GM12864 (cell line): Measurements from ENCODE around the gene IFI16.
A peak's percentile ranks its signal among the peaks of the same experiment; 100 is the strongest.
"Not testable (repeated sequence)": the region's sequence is repeated elsewhere in the genome, so short reads cannot be mapped to it uniquely, and the experiment has no call there.

Experiments used
- DNase-seq: peaks from one replicate; pipeline ENCODE4 v3.0.0-alpha.2; 2011; ENCODE audit warnings: low read depth
- H3K4me3 ChIP-seq: 2 replicates; pipeline ENCODE4 v1.5.1; 2011; ENCODE audit warnings: mild to moderate bottlenecking, low read depth, low read length, control low read depth
- CTCF ChIP-seq: IDR thresholded peaks from 2 replicates; pipeline ENCODE4 v1.5.1; 2011; ENCODE audit warnings: low read depth, mild to moderate bottlenecking, moderate library complexity, low read length, control low read depth, inconsistent platforms; ENCODE audit errors: missing control alignments

Gene IFI16

GRCh38 chr1:159005161-159005560 lies 4.5 kb upstream of the IFI16 start:
- no peak for DNase-seq
- no peak for TF ChIP-seq CTCF
- no peak overlapping the region for H3K4me3 ChIP-seq

DNA sequence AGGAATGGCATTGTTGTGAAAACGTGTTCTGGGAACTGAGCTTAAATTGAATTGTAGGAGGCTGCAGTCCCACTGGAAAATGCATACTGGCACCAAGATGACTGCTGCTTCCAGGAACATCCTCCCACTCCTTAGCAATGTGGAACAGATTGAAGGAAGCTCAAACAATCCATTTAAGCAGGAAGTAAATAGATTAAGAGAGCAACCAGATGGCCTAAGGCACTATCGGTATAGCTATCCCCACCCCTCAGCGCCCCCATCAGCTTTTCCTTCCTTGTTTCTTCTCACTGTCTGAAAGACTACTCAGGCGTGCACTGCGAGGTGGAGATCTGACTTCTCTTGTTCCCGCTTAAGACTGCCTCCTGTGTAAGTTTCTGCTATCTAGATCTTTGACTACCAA lies 4.0 kb upstream of the IFI16 start:
- TF ChIP-seq CTCF, result no peak
- H3K4me3 ChIP-seq, result no peak overlapping the region
- no peak for DNase-seq

GRCh38 chr1:159006210-159006807 lies 3.4 kb upstream of the IFI16 start:
- DNase-seq, H3K4me3 ChIP-seq: not testable (repeated sequence)

- DNase-seq, result no peak
- H3K4me3 ChIP-seq, result no peak overlapping the region
- no peak for TF ChIP-seq CTCF
Measured at GRCh38 chr1:159007726-159008125, 2.0 kb upstream of the IFI16 start.

DNA sequence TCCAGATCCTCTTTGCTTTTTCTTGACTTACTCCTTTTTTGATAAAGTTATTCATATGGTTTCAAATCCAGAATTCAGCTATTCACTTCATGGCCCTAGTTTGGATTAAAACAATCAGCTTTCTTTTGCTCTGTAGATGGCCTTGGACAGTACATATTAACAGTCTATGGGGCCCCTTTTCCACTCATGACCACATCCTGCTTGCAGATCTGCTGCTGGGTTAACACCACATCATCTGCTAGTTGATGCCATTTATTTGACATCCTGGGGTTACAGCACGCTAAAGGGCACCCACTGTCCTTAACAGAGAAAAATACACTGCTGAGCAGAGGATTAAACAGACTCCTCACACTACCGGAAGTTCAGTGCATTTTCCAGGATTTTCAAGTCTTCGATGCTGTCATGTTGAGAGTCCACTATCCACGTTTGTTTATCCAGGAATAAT lies 941 bp upstream of the IFI16 start:
- H3K4me3 ChIP-seq, result peak overlapping the region; percentile 84
- peak; percentile 73 for DNase-seq
- no peak for TF ChIP-seq CTCF

- DNase-seq, result no peak
- TF ChIP-seq CTCF, result no peak
- peak overlapping the region; percentile 84 for H3K4me3 ChIP-seq
Measured at GRCh38 chr1:159009287-159009686, 420 bp upstream of the IFI16 start.

DNA sequence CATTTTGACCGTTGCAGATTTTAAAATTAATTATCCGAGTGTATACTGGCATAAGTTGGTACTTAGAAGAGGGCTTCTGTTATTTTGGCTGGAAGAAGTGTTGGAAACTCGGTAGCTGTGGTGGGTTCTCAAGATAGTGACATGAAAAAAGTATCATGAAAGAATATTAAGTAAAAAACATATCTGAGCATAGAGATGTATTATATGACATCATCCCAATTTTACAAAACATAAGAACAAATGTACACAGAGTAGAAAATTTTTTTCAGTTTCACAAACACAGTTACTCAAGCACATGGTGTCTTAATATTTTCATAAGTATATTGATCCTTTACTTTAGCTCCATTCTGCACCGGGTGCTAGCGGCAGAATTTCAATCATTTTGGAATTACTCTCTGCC lies 684 bp downstream of the IFI16 start:
- peak overlapping the region; percentile 84 for H3K4me3 ChIP-seq
- TF ChIP-seq CTCF, result no peak

DNA sequence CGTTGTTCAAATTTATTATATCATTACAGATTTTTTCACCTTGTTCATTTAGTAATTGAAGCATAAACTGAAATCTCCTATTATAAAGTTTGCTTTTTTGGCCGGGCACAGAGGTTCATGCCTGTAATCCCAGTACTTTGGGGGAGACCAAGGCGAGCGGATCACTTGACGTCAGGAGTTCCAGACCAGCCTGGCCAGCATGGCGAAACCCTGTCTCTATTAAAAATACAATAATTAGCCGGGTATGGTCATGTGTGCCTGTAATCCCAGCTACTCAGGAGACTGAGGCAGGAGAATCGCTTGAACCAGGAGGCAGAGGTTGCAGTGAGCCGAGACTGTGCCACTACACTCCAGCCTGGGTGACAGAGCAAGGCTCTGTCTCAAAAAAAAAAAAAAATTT lies 1.3 kb downstream of the IFI16 start:
- H3K4me3 ChIP-seq, result peak overlapping the region; percentile 84
- not testable (repeated sequence) for DNase-seq

More for the DNA sequence above, 684 bp downstream of the IFI16 start:
- no peak for DNase-seq
